Thymus (tissue), 11 donors: Measurements from ENCODE around the gene SEMA4C. TPM values are rescaled to one million over a fixed set of nuclear protein-coding genes. Genes with fewer than 3 reads are reported as not detected.

ENCODE experiments used
- DNase-seq, 9 donors: peaks; one replicate each; pipeline ENCODE4 v3.0.0-alpha.2; 2013; ENCODE audit warnings: low spot score in 9 of 9, low read depth in 6 of 9, missing footprints in 1 of 9
- H3K27ac ChIP-seq, 2 donors: one replicate each; pipeline ENCODE4 v1.5.1; 2013; ENCODE audit warnings: control low read depth in 1 of 2, low read depth in 1 of 2, low read length in 1 of 2, mild to moderate bottlenecking in 1 of 2, moderate library complexity in 1 of 2
- H3K27me3 ChIP-seq, 2 donors: one replicate each; pipeline ENCODE4 v1.5.1; 2013; ENCODE audit warnings: low read length in 1 of 2; ENCODE audit not compliant: control insufficient read depth in 2 of 2, insufficient read depth in 1 of 2
- H3K36me3 ChIP-seq, 2 donors: one replicate each; pipeline ENCODE4 v1.5.1; 2013; ENCODE audit warnings: low read length in 1 of 2, mild to moderate bottlenecking in 1 of 2, moderate library complexity in 1 of 2; ENCODE audit not compliant: control insufficient read depth in 2 of 2, insufficient read depth in 2 of 2
- H3K4me1 ChIP-seq, 2 donors: one replicate each; pipeline ENCODE4 v1.5.1; 2013; ENCODE audit warnings: low read length in 2 of 2; ENCODE audit not compliant: control insufficient read depth in 2 of 2, insufficient read depth in 2 of 2
- H3K4me3 ChIP-seq, 2 donors: one replicate each; pipeline ENCODE4 v1.5.1; 2013; ENCODE audit warnings: low read length in 2 of 2, control low read depth in 1 of 2, mild to moderate bottlenecking in 1 of 2
- H3K9me3 ChIP-seq, 2 donors: one replicate each; pipeline ENCODE4 v1.5.1; 2013; ENCODE audit warnings: low read length in 1 of 2, mild to moderate bottlenecking in 1 of 2; ENCODE audit not compliant: control insufficient read depth in 2 of 2, insufficient read depth in 1 of 2
- WGBS: extraction: QIAGEN DNeasy Blood & Tissue Kit; methylation state at CpG from one replicate; pipeline ENCODE4 v1.1.7; 2013; 5-methylcytosine and 5-hydroxymethylcytosine counted together
- polyA plus RNA-seq: library from polyadenylated mRNA; stranded (reverse); fragments of 200-250 nt; gene quantifications from one replicate; pipeline ENCODE4 v1.2.3, GENCODE V29; 2013
- total RNA-seq: library from RNA; stranded (reverse); fragments of 120-200 nt; gene quantifications from one replicate; pipeline ENCODE4 v1.2.4, GENCODE V29; 2013
- donor health status: healthy.

SEMA4C gene
- total and polyA plus RNA-seq, 2 donors = 9.8 to 14.1 TPM

DNA sequence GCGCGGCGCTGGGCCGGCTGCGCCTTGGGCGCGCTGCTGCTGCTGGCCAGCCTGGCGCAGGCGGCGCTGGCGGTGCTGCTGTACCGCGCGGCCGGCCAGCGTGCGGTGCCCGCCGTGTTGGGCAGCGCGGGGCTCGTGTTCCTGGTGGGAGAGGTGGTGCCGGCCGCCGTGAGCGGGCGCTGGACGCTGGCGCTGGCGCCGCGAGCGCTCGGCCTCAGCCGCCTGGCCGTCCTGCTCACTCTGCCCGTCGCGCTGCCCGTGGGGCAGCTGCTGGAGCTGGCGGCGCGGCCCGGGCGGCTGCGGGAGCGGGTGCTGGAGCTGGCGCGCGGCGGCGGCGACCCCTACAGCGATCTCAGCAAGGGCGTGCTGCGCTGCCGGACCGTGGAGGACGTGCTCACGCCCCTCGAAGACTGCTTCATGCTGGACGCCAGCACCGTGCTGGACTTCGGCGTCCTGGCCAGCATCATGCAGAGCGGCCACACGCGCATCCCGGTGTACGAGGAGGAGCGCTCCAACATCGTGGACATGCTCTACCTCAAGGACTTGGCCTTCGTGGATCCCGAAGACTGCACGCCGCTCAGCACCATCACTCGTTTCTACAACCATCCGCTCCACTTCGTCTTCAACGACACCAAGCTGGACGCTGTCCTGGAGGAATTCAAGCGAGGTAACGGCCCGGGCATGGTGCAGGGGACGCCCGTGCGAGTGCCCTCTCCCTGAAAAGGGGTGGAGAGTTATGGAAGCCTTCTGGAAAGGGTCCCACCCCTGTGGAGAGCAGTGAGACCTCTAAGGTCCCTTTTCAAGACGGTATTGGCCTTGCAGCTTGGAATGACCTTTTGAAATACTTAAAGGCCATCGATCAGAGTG is 52.8 kb downstream of the SEMA4C start:
- Histone ChIP-seq H3K27me3 (no peaks in the 10 kb centered on the region), H3K4me3 (peak overlapping the region; percentile 57 to 86), H3K27ac (peak overlapping the region in 1 of 2 donors; percentile 97), H3K9me3 (no peaks in the 10 kb centered on the region), H3K4me1 (peaks cover 24 to 52% of the 10 kb centered on the region in 2 donors), H3K36me3 (peaks cover 0 to 17% of the 10 kb centered on the region in 2 donors)
- 8% methylated on average over 89 of the region's 89 CpGs for WGBS
- peak in 1 of 9 donors; percentile 38 for DNase-seq

DNA sequence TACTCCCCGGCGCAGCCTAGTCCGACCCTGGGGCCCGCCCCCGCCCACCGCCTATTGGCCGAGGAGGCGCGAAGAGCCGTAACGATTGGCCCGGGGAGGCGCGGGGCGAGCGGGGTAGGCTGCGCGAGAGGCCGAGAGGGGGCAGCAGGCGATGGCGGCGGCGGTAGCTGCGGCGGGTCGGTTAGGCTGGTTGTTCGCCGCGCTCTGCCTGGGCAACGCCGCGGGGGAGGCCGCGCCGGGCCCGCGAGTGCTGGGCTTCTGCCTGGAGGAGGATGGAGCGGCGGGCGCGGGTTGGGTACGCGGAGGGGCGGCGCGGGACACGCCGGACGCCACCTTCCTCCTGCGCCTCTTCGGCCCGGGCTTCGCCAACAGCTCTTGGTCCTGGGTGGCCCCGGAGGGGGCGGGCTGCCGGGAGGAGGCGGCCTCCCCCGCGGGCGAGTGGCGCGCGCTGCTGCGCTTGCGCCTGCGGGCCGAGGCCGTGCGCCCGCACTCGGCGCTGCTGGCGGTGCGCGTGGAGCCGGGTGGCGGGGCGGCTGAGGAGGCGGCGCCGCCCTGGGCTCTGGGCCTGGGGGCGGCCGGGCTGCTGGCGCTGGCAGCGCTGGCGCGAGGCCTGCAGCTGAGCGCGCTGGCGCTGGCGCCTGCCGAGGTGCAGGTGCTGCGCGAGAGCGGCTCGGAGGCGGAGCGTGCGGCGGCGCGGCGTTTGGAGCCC is 53.6 kb downstream of the SEMA4C start, which contains the start of gene CNNM3:
TSS of gene CNNM3 (plus strand) at position 142 of the 709 bp plus-strand sequence. CDS start at position 152, 10 bp downstream.
- Histone ChIP-seq H3K27ac (peak within 1 kb of the TSS; percentile 68 to 97), H3K36me3 (peaks cover 0 to 16% of the 10 kb centered on the region in 2 donors), H3K4me3 (peak within 1 kb of the TSS; percentile 75 to 86), H3K9me3 (no peaks in the 10 kb centered on the region), H3K27me3 (no peaks in the 10 kb centered on the region), H3K4me1 (peaks cover 27 to 60% of the 10 kb centered on the region in 2 donors)
- WGBS = under 1% methylated on average over 103 of the region's 103 CpGs
- peak; percentile 67 to 96 (median 87) for DNase-seq

DNA sequence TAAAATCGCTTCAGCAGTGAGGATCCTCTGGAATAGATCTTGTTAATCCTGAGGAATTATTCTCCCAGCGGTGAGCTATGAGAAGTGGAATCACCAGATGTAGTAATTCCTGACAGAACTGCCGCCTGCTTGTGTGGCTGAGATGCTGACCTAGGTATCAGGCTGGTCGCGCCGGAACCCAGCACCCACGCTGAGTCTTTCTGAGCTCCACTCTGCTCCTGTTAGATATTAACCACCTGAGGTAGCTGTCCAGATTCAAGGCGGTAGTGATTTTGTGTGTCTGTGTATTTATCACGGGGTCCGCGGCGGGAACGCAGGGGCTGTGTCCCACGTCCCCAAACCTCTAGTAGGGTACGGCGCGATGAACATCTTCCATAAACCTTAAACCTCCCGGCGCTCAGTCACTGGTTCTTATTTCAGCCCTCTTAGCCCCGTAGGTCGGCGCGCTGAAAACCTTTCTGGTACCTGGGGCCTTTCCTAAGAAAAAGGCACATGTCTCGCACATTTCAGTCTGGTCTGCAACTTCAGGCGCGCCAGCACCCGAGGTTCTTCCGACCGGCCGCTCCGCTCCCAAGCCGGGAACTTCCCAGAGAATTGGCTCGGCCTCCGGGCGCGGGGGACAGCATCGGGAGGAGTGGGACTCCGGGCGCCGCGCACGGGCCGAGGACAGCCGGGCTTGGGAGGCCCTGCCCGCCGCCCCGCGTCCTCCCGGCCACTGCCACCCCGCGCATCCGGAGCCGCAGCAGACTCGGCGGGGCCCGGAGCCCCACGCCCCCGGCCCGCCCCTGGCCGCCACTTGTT is 54.4 kb downstream of the SEMA4C start:
- Histone ChIP-seq H3K4me1 (peaks cover 34 to 64% of the 10 kb centered on the region in 2 donors), H3K27me3 (no peaks in the 10 kb centered on the region), H3K27ac (peak overlapping the region; percentile 61 to 86), H3K9me3 (no peaks in the 10 kb centered on the region), H3K4me3 (peak overlapping the region; percentile 75 to 86), H3K36me3 (peaks cover 0 to 13% of the 10 kb centered on the region in 2 donors)
- WGBS = 2% methylated on average over 60 of the region's 60 CpGs
- DNase-seq = peak in 2 of 9 donors; percentile 50 to 74

DNA sequence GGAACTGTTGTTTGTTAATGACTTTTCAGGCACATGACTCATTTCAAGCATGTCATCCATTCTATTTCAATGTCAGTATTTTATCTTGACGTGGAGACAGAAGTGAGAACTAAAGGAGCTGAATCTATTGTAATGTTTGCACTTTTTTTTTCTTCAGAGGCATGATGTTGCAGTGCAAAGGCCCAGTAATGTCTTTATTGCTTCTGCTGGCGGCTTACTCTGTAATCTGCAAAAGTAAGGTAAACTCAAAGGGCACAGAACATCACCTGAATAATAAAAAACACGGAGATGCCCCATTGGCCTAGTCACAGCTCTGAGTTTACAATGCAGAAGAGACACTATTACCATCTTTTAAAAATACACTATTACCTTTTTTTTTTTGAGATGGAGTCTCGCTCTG is 56.2 kb downstream of the SEMA4C start:
- 98% methylated on average over 4 of the region's 4 CpGs for WGBS
- H3K4me1 ChIP-seq = peaks cover 39 to 64% of the 10 kb centered on the region in 2 donors
- no peak overlapping the region for H3K4me3 ChIP-seq
- H3K27ac ChIP-seq = no peak overlapping the region
- no peak for DNase-seq
- no peaks in the 10 kb centered on the region for H3K9me3 ChIP-seq
- peaks cover 0 to 2% of the 10 kb centered on the region in 2 donors for H3K36me3 ChIP-seq
- H3K27me3 ChIP-seq = no peaks in the 10 kb centered on the region

DNA sequence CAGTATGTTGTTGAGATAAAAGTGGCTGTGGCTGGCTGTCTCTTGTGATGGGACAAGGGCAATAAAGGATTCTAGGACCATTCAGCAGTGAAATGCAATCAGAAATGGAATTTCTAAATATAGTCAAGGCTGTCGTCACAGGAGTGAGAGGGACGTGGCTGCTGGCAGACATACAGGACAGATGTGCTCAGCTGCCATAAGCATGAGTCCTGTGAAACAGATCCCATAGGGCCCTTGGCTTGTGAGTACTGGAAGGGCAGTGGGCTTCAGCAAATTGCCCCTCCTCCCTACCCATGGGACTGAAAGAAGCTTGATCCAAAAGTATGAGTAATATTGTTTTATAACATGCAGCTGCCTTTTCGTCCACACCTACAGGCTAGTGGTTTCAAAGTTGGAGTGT is 58.0 kb downstream of the SEMA4C start:
- Histone ChIP-seq H3K4me1 (peaks cover 26 to 58% of the 10 kb centered on the region in 2 donors), H3K4me3 (no peak overlapping the region), H3K27ac (no peak overlapping the region), H3K36me3 (no peaks in the 10 kb centered on the region), H3K9me3 (no peaks in the 10 kb centered on the region), H3K27me3 (no peaks in the 10 kb centered on the region)
- 95% methylated on average over 3 of the region's 3 CpGs for WGBS
- no peak for DNase-seq

DNA sequence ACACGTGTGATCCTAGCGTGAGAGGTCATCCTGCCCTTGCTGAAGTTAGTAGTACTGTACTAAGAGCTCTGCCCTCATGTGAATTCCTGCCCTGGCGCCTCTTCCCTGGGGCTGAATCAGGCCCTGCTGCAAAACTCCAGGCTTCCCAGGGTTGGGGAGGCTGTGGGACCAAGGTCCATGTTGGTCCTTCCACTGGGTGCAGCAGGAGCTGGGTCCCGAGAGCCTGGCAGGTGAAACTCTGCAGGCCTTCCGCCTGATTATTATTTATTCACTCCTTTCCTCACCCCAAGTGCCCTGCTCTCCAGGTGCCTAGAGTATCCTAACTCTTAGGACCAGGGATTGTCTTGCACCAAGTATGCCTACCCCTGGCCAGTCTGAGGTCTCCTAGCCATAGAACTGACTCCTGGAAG is 59.1 kb downstream of the SEMA4C start:
- Histone ChIP-seq H3K27me3 (no peaks in the 10 kb centered on the region), H3K9me3 (no peaks in the 10 kb centered on the region), H3K4me3 (no peak overlapping the region), H3K27ac (peak overlapping the region in 1 of 2 donors; percentile 87), H3K36me3 (no peaks in the 10 kb centered on the region), H3K4me1 (peaks cover 32 to 64% of the 10 kb centered on the region in 2 donors)
- WGBS = 88% methylated on average over 5 of the region's 5 CpGs
- no peak for DNase-seq

DNA sequence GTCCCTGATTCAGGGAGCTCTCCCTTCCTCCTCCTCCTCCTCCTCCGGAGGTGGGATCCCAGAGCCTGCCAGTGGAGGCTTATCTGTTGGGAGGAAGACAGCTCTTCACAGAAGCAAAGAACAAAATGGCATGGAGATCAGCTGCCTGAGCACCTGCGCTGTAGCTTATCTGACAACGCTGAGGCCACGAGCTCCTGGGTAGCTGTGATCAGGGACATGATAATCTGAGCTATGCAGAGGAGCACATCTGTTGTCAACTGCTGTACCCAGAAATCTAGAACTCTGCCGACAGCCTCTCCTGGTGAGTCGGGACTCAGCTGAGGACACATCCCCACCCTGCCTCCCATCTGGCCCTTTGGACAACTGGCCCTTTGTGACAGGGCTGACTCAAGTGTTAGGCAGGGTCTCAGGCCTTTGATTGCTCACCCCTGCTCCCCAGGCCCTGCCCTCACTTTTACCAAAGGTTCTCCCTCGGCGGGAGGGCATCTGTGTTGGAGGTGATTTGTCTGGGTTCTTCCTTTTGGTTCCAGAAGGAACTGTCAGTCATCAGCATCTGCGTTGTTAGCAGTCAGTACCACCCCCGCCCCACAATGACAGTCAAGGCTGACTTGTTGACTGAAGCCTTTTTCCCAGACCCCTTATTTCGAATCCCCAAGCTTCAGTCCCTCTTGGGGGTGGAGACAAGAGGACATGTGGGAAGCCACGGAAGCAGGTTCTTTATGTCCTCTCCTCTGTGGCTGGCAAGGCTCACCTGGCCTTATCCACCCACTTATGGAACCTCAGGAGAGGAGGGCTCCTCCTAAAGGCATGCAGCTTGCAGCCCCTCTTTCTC is 59.7 kb downstream of the SEMA4C start:
- peaks cover 32 to 60% of the 10 kb centered on the region in 2 donors for H3K4me1 ChIP-seq
- H3K27ac ChIP-seq = peak overlapping the region; percentile 50 to 87
- no peaks in the 10 kb centered on the region for H3K36me3 ChIP-seq
- H3K4me3 ChIP-seq = no peak overlapping the region
- H3K27me3 ChIP-seq = no peaks in the 10 kb centered on the region
- 58% methylated on average over 12 of the region's 12 CpGs for WGBS
- no peaks in the 10 kb centered on the region for H3K9me3 ChIP-seq
- DNase-seq = peak in 7 of 9 donors; percentile 54 to 90 (median 78)
